ENCODE results near the gene PEAK1. TPM values are rescaled to one million over a fixed set of nuclear protein-coding genes. Genes with fewer than 3 reads are reported as not detected.

Gene PEAK1
- total RNA-seq, 4 donors from 2014 or later, result 68.8 to 79.1 (median 78.7) TPM

- no peak for TF ChIP-seq CTCF (IDR thresholded peaks at IDR 0.05; ENCODE audit: low read depth)
These were observed 93.5 kb downstream of the PEAK1 start for GRCh38 chr15:77326366-77326765.

- TF ChIP-seq CTCF (IDR thresholded peaks at IDR 0.05; ENCODE audit: low read depth), result no peak
These were observed 107.4 kb downstream of the PEAK1 start for GRCh38 chr15:77312523-77312922.

- TF ChIP-seq CTCF (IDR thresholded peaks at IDR 0.05; ENCODE audit: low read depth), result no peak
These were observed 108.1 kb downstream of the PEAK1 start for GRCh38 chr15:77311618-77312398.

- no peak for TF ChIP-seq CTCF (IDR thresholded peaks at IDR 0.05; ENCODE audit: low read depth)
These were observed 108.9 kb downstream of the PEAK1 start for GRCh38 chr15:77311020-77311419.

- TF ChIP-seq CTCF (IDR thresholded peaks at IDR 0.05; ENCODE audit: low read depth), result no peak
These were observed 110.5 kb downstream of the PEAK1 start for GRCh38 chr15:77309392-77309791.

- TF ChIP-seq CTCF (IDR thresholded peaks at IDR 0.05; ENCODE audit: low read depth), result no peak
These were observed 114.0 kb downstream of the PEAK1 start for GRCh38 chr15:77305953-77306352.

- no peak for TF ChIP-seq CTCF (IDR thresholded peaks at IDR 0.05; ENCODE audit: low read depth)
These were observed 123.0 kb downstream of the PEAK1 start for GRCh38 chr15:77296773-77297337.
